Left lung (tissue), 10 donors: ENCODE measurements around the gene ALDH9A1. TPM values are rescaled to one million over a fixed set of nuclear protein-coding genes. Genes with fewer than 3 reads are reported as not detected.

Experiments used
- ATAC-seq: fragments of 200-7000 bp; cut with Tn5 transposase; one replicate; pipeline ENCODE4 v1.9.1; 2020; ENCODE audit warnings: moderate library complexity
- DNase-seq, 4 donors: peaks; one replicate each; pipeline ENCODE4 v3.0.0-alpha.2; 2013 to 2020
- H3K27ac ChIP-seq, 2 donors: fragments of 200-600 bp; sonication (generic) in 1 of 2; one replicate each; pipeline versions ENCODE4 v1.5.0 to v1.8.0; 2020 to 2021
- H3K27me3 ChIP-seq, 2 donors: fragments of 200-600 bp; sonication (generic) in 1 of 2; one replicate each; pipeline versions ENCODE4 v1.5.0 to v1.8.0; 2020 to 2021
- H3K36me3 ChIP-seq, 2 donors: fragments of 200-600 bp; sonication (generic) in 1 of 2; one replicate each; pipeline versions ENCODE4 v1.5.0 to v1.8.0; 2020 to 2021
- H3K4me1 ChIP-seq, 2 donors: fragments of 200-600 bp; one replicate each; pipeline ENCODE4 v1.8.0; 2021
- H3K4me3 ChIP-seq, 2 donors: fragments of 200-600 bp; sonication (generic) in 1 of 2; one replicate each; pipeline versions ENCODE4 v1.5.0 to v1.8.0; 2020 to 2021; ENCODE audit warnings: mild to moderate bottlenecking in 1 of 2
- H3K9me3 ChIP-seq, 2 donors: fragments of 200-600 bp; sonication (generic) in 1 of 2; one replicate each; pipeline versions ENCODE4 v1.5.0 to v1.8.0; 2020 to 2021
- CTCF ChIP-seq, 2 donors: fragments of 200-600 bp; sonication (generic) in 1 of 2; IDR thresholded peaks; one replicate each; pipeline versions ENCODE4 v1.5.0 to v1.8.0; 2021; ENCODE audit warnings: antibody characterized with exemption in 2 of 2
- intact Hi-C, 2 donors: fragments of 100-400 bp; cut with DNase I; formaldehyde crosslinking; loops; one replicate each; pipeline versions ENCODE4 v1.11.2 to v1.14.2; 2022
- polyA plus RNA-seq, 6 donors: library from polyadenylated mRNA; unstranded; fragments of 120-200 nt; gene quantifications; one replicate each; pipeline ENCODE4 v1.2.1, GENCODE V29; 2013; ENCODE audit not compliant: insufficient read length in 6 of 6
- total RNA-seq, 2 donors: library from RNA; stranded (reverse); fragmentation: NEBNext Ultra II Directional; extraction: Animal tissue kit (Norgen Biotek cat#: 25700); gene quantifications; one replicate each; pipeline ENCODE4 v1.2.1, GENCODE V29; 2021
- donor health status: DM: no; HTN: yes; CAD: no.
- donor health status: DM: no; HTN: no; CAD: no.

The ALDH9A1 gene
- total and polyA plus RNA-seq, 8 donors = 69.3 to 138 (median 107) TPM

- H3K4me1 ChIP-seq = peaks cover 40 to 77% of the 10 kb centered on the region in 2 donors
- no peak for ATAC-seq
Observed at GRCh38 chr1:165634154-165634921, 64.0 kb downstream of the ALDH9A1 start.

GRCh38 chr1:165633614-165634013, 64.7 kb downstream of the ALDH9A1 start:
- Histone ChIP-seq H3K9me3 (no peaks in the 10 kb centered on the region), H3K4me3 (peak overlapping the region in 1 of 2 donors; percentile 83), H3K27me3 (no peaks in the 10 kb centered on the region), H3K27ac (peak overlapping the region in 1 of 2 donors; percentile 37), H3K4me1 (peaks cover 40 to 74% of the 10 kb centered on the region in 2 donors), H3K36me3 (peaks cover 0 to 5% of the 10 kb centered on the region in 2 donors)
- intact Hi-C loops = no loop called here
- ATAC-seq (no peak), DNase-seq (no peak)
- no peak for TF ChIP-seq CTCF (IDR thresholded peaks at IDR 0.05)

More at GRCh38 chr1:165634154-165634921, 64.0 kb downstream of the ALDH9A1 start:
- DNase-seq = no peak
- Histone ChIP-seq H3K27me3 (no peaks in the 10 kb centered on the region), H3K9me3 (no peaks in the 10 kb centered on the region), H3K27ac (peak overlapping the region in 1 of 2 donors; percentile 37), H3K4me3 (peak overlapping the region in 1 of 2 donors; percentile 83), H3K36me3 (peaks cover 0 to 5% of the 10 kb centered on the region in 2 donors)
- intact Hi-C loops = no loop called here
- no peak for TF ChIP-seq CTCF (IDR thresholded peaks at IDR 0.05)

DNA sequence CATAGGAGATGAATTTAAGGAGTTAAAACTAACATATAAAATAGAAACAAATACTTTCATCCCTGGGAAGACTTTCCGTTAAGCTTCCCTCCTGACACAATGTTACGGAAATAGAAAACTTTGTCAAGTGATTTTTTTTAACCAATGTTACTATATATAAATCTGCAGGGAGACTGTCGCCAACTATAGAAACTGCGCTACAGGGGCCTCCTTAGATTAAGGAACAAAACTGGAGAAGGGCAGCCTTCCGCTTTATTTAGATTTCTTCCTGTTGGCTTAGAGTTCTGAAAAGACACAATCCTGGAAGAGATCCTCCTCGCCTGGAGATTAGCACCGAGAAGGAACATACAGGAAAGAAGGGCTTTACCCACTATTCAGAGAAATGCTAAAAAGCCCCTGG, 65.9 kb downstream of the ALDH9A1 start:
- Histone ChIP-seq H3K4me3 (peak overlapping the region; percentile 66 to 83), H3K9me3 (no peaks in the 10 kb centered on the region), H3K36me3 (peaks cover 0 to 5% of the 10 kb centered on the region in 2 donors), H3K27me3 (no peaks in the 10 kb centered on the region), H3K4me1 (peaks cover 36 to 63% of the 10 kb centered on the region in 2 donors), H3K27ac (peak overlapping the region; percentile 90 to 94)
- intact Hi-C loops = no loop called here
- TF ChIP-seq CTCF (IDR thresholded peaks at IDR 0.05) = no peak
- ATAC-seq (no peak), DNase-seq (no peak)

DNA sequence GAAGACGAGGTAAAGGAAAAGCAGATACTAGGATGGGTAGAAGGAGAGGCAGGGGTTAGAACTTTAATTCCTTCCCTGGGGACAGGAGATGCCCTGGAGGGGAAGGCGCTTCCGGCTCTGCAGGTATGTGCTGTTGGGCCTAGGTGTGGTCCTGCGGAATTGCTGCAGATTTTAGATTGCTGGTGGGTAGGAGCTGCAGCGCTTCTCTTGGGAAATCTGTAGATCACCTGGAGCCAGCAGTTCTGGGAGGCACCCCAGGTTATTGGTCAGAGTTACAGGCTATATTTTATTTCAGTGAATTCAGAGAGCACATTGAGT, 66.3 kb downstream of the ALDH9A1 start:
- peaks cover 0 to 5% of the 10 kb centered on the region in 2 donors for H3K36me3 ChIP-seq
- H3K27me3 ChIP-seq = no peaks in the 10 kb centered on the region
- H3K4me1 ChIP-seq = peaks cover 33 to 59% of the 10 kb centered on the region in 2 donors
- intact Hi-C loops = no loop called here
- TF ChIP-seq CTCF (IDR thresholded peaks at IDR 0.05) = no peak
- H3K27ac ChIP-seq = peak overlapping the region; percentile 90 to 94
- ATAC-seq (peak; percentile 5), DNase-seq (no peak)
- no peaks in the 10 kb centered on the region for H3K9me3 ChIP-seq
- peak overlapping the region; percentile 66 to 83 for H3K4me3 ChIP-seq

- ATAC-seq = peak; percentile 66
- Histone ChIP-seq H3K9me3 (no peaks in the 10 kb centered on the region), H3K4me3 (peak overlapping the region; percentile 66 to 83), H3K4me1 (peaks cover 33 to 54% of the 10 kb centered on the region in 2 donors), H3K36me3 (peaks cover 0 to 4% of the 10 kb centered on the region in 2 donors), H3K27me3 (no peaks in the 10 kb centered on the region), H3K27ac (peak overlapping the region; percentile 90 to 94)
- no peak for TF ChIP-seq CTCF (IDR thresholded peaks at IDR 0.05)
- intact Hi-C loops = no loop called here
- peak in 2 of 4 donors; percentile 69 to 84 for DNase-seq
Observed at GRCh38 chr1:165631342-165632151, 66.8 kb downstream of the ALDH9A1 start.
